Measurements from ENCODE around the gene USP40. TPM values are rescaled to one million over a fixed set of nuclear protein-coding genes. Genes with fewer than 3 reads are reported as not detected.

The USP40 gene
- total and polyA plus RNA-seq, 2 experiments from 2014 or later, result 20.4 to 25.9 TPM

GRCh38 chr2:233479616-233480489, 86.7 kb downstream of the USP40 start:
- H3K79me2 ChIP-seq, result no peaks in the 10 kb centered on the region
- no peak overlapping the region for H3K27ac ChIP-seq
- no peaks in the 10 kb centered on the region for H3K4me1 ChIP-seq (ENCODE audit: insufficient read depth)
- H3K9me3 ChIP-seq (ENCODE audit: low read depth), result no peaks in the 10 kb centered on the region
- 97% methylated on average over 26 of the region's 27 CpGs for WGBS (ENCODE audit: low lambda C conversion rate, missing lambda C conversion rate)
- H3K9me2 ChIP-seq (replicated peaks; ENCODE audit: insufficient read depth), result no peaks in the 10 kb centered on the region
- no peak for DNase-seq (ENCODE audit: low spot score)
- no peak overlapping the region for H2AFZ ChIP-seq
- no peaks in the 10 kb centered on the region for H4K20me1 ChIP-seq (ENCODE audit: insufficient read depth, poor library complexity, severe bottlenecking)
- H3K27me3 ChIP-seq, result no peaks in the 10 kb centered on the region
- no peak overlapping the region for H3K4me2 ChIP-seq
- no peaks in the 10 kb centered on the region for H3K36me3 ChIP-seq (replicated peaks; ENCODE audit: insufficient read depth, low read depth)
- H3K4me3 ChIP-seq, result no peak overlapping the region
- TF ChIP-seq EZH2phosphoT487 (IDR thresholded peaks at IDR 0.05; ENCODE audit: low read depth, severe bottlenecking, unreplicated experiment) (no peak), CTCF (IDR thresholded peaks at IDR 0.05; ENCODE audit: poor library complexity) (no peak), EZH2 (IDR thresholded peaks at IDR 0.05; ENCODE audit: borderline replicate concordance) (no peak)

GRCh38 chr2:233477548-233478433, 88.8 kb downstream of the USP40 start:
- Histone ChIP-seq H3K27ac (no peak overlapping the region), H4K20me1 (ENCODE audit: insufficient read depth, poor library complexity, severe bottlenecking) (no peaks in the 10 kb centered on the region), H3K36me3 (replicated peaks; ENCODE audit: insufficient read depth, low read depth) (no peaks in the 10 kb centered on the region), H3K4me2 (no peak overlapping the region), H2AFZ (no peak overlapping the region), H3K9me3 (ENCODE audit: low read depth) (no peaks in the 10 kb centered on the region), H3K79me2 (no peaks in the 10 kb centered on the region), H3K27me3 (no peaks in the 10 kb centered on the region), H3K4me3 (no peak overlapping the region), H3K9me2 (replicated peaks; ENCODE audit: insufficient read depth) (no peaks in the 10 kb centered on the region), H3K4me1 (ENCODE audit: insufficient read depth) (no peaks in the 10 kb centered on the region)
- no peak for TF ChIP-seq EZH2 (IDR thresholded peaks at IDR 0.05; ENCODE audit: borderline replicate concordance)
- TF ChIP-seq CTCF (IDR thresholded peaks at IDR 0.05; ENCODE audit: poor library complexity), result no peak
- TF ChIP-seq EZH2phosphoT487 (IDR thresholded peaks at IDR 0.05; ENCODE audit: low read depth, severe bottlenecking, unreplicated experiment), result no peak
- no peak for DNase-seq (ENCODE audit: low spot score)
- 97% methylated on average over 29 of the region's 29 CpGs for WGBS (ENCODE audit: low lambda C conversion rate, missing lambda C conversion rate)

GRCh38 chr2:233476651-233477547, 89.7 kb downstream of the USP40 start:
- no peak overlapping the region for H3K4me2 ChIP-seq
- no peaks in the 10 kb centered on the region for H3K27me3 ChIP-seq
- no peak for DNase-seq (ENCODE audit: low spot score)
- H3K79me2 ChIP-seq, result no peaks in the 10 kb centered on the region
- 95% methylated on average over 44 of the region's 45 CpGs for WGBS (ENCODE audit: low lambda C conversion rate, missing lambda C conversion rate)
- no peak overlapping the region for H2AFZ ChIP-seq
- H3K9me3 ChIP-seq (ENCODE audit: low read depth), result no peaks in the 10 kb centered on the region
- no peak for TF ChIP-seq EZH2 (IDR thresholded peaks at IDR 0.05; ENCODE audit: borderline replicate concordance)
- no peak for TF ChIP-seq EZH2phosphoT487 (IDR thresholded peaks at IDR 0.05; ENCODE audit: low read depth, severe bottlenecking, unreplicated experiment)
- TF ChIP-seq CTCF (IDR thresholded peaks at IDR 0.05; ENCODE audit: poor library complexity), result no peak
- H3K9me2 ChIP-seq (replicated peaks; ENCODE audit: insufficient read depth), result no peaks in the 10 kb centered on the region
- H3K27ac ChIP-seq, result no peak overlapping the region
- no peaks in the 10 kb centered on the region for H4K20me1 ChIP-seq (ENCODE audit: insufficient read depth, poor library complexity, severe bottlenecking)
- no peak overlapping the region for H3K4me3 ChIP-seq
- no peaks in the 10 kb centered on the region for H3K4me1 ChIP-seq (ENCODE audit: insufficient read depth)
- H3K36me3 ChIP-seq (replicated peaks; ENCODE audit: insufficient read depth, low read depth), result no peaks in the 10 kb centered on the region
